Measurements from ENCODE around the gene SLC17A6.

DNA sequence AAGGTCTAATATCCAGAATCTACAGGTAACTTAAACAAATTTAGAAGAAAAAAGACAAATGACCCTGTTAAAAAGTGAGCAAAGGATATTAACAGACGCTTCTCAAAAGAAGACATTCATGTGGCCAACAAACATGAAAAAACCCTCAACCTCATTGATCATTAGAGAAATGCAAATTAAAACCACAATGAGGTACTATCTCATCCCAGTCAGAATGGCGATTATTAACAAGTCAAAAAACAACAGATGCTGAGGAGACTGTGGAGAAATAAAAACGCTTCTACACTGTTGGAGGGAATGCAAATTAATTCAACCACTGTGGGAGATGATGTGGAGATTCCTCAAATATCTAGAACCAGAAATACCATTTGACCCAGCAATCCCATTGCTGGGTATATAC, 67.2 kb downstream of the SLC17A6 start:
- TF ChIP-seq, protein P1, sequence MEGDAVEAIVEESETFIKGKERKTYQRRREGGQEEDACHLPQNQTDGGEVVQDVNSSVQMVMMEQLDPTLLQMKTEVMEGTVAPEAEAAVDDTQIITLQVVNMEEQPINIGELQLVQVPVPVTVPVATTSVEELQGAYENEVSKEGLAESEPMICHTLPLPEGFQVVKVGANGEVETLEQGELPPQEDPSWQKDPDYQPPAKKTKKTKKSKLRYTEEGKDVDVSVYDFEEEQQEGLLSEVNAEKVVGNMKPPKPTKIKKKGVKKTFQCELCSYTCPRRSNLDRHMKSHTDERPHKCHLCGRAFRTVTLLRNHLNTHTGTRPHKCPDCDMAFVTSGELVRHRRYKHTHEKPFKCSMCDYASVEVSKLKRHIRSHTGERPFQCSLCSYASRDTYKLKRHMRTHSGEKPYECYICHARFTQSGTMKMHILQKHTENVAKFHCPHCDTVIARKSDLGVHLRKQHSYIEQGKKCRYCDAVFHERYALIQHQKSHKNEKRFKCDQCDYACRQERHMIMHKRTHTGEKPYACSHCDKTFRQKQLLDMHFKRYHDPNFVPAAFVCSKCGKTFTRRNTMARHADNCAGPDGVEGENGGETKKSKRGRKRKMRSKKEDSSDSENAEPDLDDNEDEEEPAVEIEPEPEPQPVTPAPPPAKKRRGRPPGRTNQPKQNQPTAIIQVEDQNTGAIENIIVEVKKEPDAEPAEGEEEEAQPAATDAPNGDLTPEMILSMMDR (IDR thresholded peaks at IDR 0.05; ENCODE audit: extremely low read depth in 1 of 2, insufficient read depth in 1 of 2, low read depth in 1 of 2, low read length in 2 of 2), result no peak
- TF ChIP-seq, protein P2, sequence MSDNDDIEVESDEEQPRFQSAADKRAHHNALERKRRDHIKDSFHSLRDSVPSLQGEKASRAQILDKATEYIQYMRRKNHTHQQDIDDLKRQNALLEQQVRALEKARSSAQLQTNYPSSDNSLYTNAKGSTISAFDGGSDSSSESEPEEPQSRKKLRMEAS (IDR thresholded peaks at IDR 0.05; ENCODE audit: insufficient read depth, insufficient read length), result no peak
- no peak for TF ChIP-seq POLR2A (IDR thresholded peaks at IDR 0.05; ENCODE audit: low read depth, low read length)
- TF ChIP-seq JUN (IDR thresholded peaks at IDR 0.05; ENCODE audit: borderline replicate concordance, insufficient read depth, insufficient read length, low read depth), result no peak
- TF ChIP-seq POLR2AphosphoS5 (IDR thresholded peaks at IDR 0.05; ENCODE audit: insufficient read depth, low read depth, low read length), result no peak
- TF ChIP-seq EZH2 (IDR thresholded peaks at IDR 0.05; ENCODE audit: borderline replicate concordance, low read depth, low read length, severe bottlenecking), result no peak
- TF ChIP-seq GATA2 (IDR thresholded peaks at IDR 0.05; ENCODE audit: insufficient read depth, insufficient read length, low read depth, low read length), result no peak

Data from endothelial cell of umbilical vein (primary cell).